ENCODE measurements around the gene KIAA1614. TPM values are rescaled to one million over a fixed set of nuclear protein-coding genes. Genes with fewer than 3 reads are reported as not detected.
A peak's percentile ranks its signal among the peaks of the same experiment; 100 is the strongest.

The KIAA1614 gene
- total RNA-seq, 3 donors from 2014 or later, result 2.3 to 9.1 (median 4.3) TPM

DNA sequence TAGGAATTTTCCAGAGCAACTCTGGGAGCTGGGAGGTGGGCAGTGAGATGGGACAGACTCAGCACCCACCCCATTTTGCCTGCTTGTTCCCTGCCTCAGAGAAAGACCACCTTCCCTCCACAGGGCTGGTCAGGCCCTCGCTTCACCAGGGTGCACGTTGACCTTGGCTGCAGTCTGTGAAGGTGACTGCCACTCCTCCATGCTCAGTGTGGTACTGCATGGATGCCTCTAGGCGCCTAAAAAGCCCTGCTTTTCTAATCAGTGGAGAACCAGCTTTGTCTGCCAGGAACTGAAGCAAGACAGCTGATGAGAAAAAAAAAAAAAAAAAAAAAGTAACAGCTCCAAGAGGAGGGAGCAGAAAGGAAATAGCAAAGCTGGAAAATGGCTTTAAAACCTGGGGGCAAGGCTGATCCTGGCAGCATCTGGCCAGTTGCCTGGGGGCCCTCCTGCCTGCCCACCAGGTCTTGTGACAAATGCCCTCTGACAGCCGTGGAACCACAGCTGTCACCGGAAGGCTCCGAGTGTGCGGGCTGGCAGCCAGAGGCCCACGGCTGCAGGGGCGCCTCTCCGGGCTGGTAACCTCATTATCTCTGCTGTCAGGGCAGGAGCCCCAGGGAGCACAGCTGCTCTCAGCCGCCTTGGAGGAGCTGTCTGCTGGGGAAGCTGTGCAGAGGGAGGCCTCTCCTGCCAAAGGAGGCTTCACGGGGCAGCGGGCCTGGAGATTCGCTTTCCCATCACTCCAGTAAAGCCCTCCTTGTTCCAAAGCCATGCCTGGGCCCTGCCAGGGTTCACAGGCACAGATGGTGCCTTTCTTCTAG, 13.7 kb downstream of the KIAA1614 start:
- H3K36me3 ChIP-seq, result no peaks in the 10 kb centered on the region
- TF ChIP-seq POLR2A (IDR thresholded peaks at IDR 0.05) (no peak), POLR2AphosphoS5 (IDR thresholded peaks at IDR 0.05) (no peak)
- TF ChIP-seq, protein P1, sequence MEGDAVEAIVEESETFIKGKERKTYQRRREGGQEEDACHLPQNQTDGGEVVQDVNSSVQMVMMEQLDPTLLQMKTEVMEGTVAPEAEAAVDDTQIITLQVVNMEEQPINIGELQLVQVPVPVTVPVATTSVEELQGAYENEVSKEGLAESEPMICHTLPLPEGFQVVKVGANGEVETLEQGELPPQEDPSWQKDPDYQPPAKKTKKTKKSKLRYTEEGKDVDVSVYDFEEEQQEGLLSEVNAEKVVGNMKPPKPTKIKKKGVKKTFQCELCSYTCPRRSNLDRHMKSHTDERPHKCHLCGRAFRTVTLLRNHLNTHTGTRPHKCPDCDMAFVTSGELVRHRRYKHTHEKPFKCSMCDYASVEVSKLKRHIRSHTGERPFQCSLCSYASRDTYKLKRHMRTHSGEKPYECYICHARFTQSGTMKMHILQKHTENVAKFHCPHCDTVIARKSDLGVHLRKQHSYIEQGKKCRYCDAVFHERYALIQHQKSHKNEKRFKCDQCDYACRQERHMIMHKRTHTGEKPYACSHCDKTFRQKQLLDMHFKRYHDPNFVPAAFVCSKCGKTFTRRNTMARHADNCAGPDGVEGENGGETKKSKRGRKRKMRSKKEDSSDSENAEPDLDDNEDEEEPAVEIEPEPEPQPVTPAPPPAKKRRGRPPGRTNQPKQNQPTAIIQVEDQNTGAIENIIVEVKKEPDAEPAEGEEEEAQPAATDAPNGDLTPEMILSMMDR (IDR thresholded peaks at IDR 0.05), result no peak
- peak overlapping the region; percentile 52 to 78 for H3K27ac ChIP-seq
- H3K4me1 ChIP-seq, result peaks cover 0 to 3% of the 10 kb centered on the region in 2 donors
- intact Hi-C loops (cut with DNase I; ENCODE audit: low total_unique reads), result no loop called here
- peak overlapping the region in 2 of 3 donors; percentile 4 to 48 for H3K4me3 ChIP-seq
- DNase-seq (ENCODE audit: low spot score in 2 of 2), result no peak
- no peaks in the 10 kb centered on the region for H3K27me3 ChIP-seq
- no peaks in the 10 kb centered on the region for H3K9me3 ChIP-seq

DNA sequence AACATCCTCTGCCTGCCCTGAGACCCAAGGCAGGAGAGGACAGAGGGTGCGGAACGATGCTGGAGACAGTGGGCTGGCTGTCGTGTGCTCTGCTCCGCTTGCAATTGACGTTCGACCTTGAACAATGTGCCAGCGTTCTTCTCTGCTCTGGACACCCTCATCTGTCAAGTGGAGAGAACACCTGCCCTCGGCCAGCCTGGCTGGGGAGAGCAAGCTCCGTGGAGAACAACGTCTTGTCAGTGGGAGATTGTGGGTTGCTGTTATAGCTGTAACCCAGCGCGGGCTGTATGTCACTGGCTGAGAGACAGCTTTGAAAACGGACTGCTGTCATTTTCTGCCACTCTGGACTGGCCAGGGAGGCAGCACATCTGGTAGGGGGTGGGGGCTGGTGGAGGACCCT, 14.7 kb downstream of the KIAA1614 start:
- TF ChIP-seq, protein P1 (IDR thresholded peaks at IDR 0.05), result no peak
- TF ChIP-seq POLR2AphosphoS5 (IDR thresholded peaks at IDR 0.05) (no peak), POLR2A (IDR thresholded peaks at IDR 0.05) (no peak)
- Histone ChIP-seq H3K4me1 (peaks cover 0 to 3% of the 10 kb centered on the region in 2 donors), H3K4me3 (no peak overlapping the region), H3K36me3 (no peaks in the 10 kb centered on the region), H3K27me3 (no peaks in the 10 kb centered on the region), H3K27ac (peak overlapping the region in 1 of 2 donors; percentile 78), H3K9me3 (no peaks in the 10 kb centered on the region)
- no peak for DNase-seq (ENCODE audit: low spot score in 2 of 2)
- intact Hi-C loops (cut with DNase I; ENCODE audit: low total_unique reads), result no loop called here

DNA sequence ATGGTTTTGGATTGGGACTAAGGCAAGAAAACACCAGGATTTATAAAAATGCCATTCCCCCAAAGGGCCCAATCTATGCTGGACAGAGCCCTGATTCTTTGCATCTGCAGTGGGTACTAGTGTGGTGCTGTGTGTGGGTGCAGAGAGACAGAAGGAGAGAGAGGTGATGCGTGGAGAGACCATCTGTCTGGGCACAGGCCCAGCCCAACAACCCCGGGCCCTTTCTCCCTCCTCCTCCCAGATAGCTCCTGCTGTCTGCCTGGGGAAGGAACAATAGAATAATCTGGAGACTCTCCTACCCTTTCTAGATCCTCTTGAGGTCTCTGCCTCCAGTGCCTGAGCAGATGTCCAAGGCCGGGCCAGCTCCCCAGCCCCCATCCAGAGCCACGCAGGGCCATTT, 15.1 kb downstream of the KIAA1614 start:
- DNase-seq (ENCODE audit: low spot score in 2 of 2), result no peak
- intact Hi-C loops (cut with DNase I; ENCODE audit: low total_unique reads), result no loop called here
- TF ChIP-seq POLR2A (IDR thresholded peaks at IDR 0.05), result no peak
- TF ChIP-seq, protein P1 (IDR thresholded peaks at IDR 0.05), result no peak
- TF ChIP-seq POLR2AphosphoS5 (IDR thresholded peaks at IDR 0.05), result no peak
- no peaks in the 10 kb centered on the region for H3K27me3 ChIP-seq
- no peaks in the 10 kb centered on the region for H3K9me3 ChIP-seq
- no peak overlapping the region for H3K4me3 ChIP-seq
- peaks cover 0 to 3% of the 10 kb centered on the region in 2 donors for H3K4me1 ChIP-seq
- peak overlapping the region in 1 of 2 donors; percentile 78 for H3K27ac ChIP-seq
- no peaks in the 10 kb centered on the region for H3K36me3 ChIP-seq

DNA sequence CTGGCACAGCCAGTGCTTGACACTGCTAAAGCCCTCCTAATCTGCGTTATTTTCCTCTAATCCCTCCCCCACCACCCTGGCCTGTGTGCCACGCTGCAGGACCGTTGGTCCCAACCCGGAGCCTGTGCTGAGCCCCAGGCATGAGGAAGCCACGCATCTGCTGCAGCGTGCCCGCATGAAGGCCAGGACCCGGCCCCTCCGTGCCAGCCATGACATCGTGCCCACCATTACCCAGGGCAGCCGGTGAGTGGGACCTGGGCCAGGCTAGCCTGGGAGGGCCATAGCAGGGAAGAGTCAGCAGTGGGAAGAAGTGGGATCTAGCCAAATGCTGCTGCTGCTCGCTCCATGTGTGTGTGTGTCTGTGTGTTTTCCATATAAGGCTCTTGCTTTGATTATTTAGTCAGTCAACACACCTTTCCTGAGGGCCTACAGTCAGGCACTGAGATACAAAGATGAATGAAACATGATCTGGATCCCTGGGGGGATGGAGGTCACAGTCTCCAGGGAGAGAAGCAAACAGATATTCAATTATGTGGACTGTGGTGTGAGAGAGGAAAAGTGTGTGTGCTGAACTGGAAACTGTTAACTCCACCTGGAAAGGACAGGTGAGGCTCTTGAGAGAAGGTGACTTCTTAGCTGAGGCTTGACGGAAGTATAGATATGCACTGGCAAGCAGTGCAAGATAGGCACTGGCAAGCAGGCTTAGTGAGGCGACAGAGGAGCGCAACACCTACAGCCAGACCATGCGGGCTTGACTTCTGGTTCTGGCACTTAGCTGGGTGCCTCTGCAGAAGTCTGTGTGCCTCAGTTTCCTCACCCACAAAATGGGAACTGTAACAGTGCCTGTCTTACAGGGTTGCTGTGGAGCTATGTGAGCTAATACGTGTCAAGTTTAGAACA, 15.9 kb downstream of the KIAA1614 start:
- intact Hi-C loops (cut with DNase I; ENCODE audit: low total_unique reads), result no loop called here

More for the DNA sequence above, 15.9 kb downstream of the KIAA1614 start:
- no peaks in the 10 kb centered on the region for H3K36me3 ChIP-seq
- peaks cover 0 to 3% of the 10 kb centered on the region in 2 donors for H3K4me1 ChIP-seq
- peak overlapping the region in 1 of 2 donors; percentile 52 for H3K27ac ChIP-seq
- H3K4me3 ChIP-seq, result no peak overlapping the region
- H3K27me3 ChIP-seq, result no peaks in the 10 kb centered on the region
- DNase-seq (ENCODE audit: low spot score in 2 of 2), result no peak
- no peaks in the 10 kb centered on the region for H3K9me3 ChIP-seq
- TF ChIP-seq, protein P1 (IDR thresholded peaks at IDR 0.05), result no peak
- no peak for TF ChIP-seq POLR2AphosphoS5 (IDR thresholded peaks at IDR 0.05)
- no peak for TF ChIP-seq POLR2A (IDR thresholded peaks at IDR 0.05)

Measured in breast epithelium (tissue), 4 donors.